ENCODE results near the gene TTC3.
"Not testable (repeated sequence)": the region's sequence is repeated elsewhere in the genome, so short reads cannot be mapped to it uniquely, and the experiment has no call there.

Gene TTC3

GRCh38 chr21:37072988-37073416 is at the start of gene TTC3, which contains the start of gene PIGP:
TSS of gene TTC3 (plus strand) at chr21:37073254. CDS start at chr21:37087258, 14,004 bp downstream.
TSS of gene PIGP (minus strand) at chr21:37073071. CDS start at chr21:37072515, 556 bp downstream.
- DNase-seq = peak; percentile 99

GRCh38 chr21:37026499-37026898 is 46.6 kb upstream of the TTC3 start:
- no peak for DNase-seq

GRCh38 chr21:37028570-37028969 is 44.5 kb upstream of the TTC3 start:
- DNase-seq = peak; percentile 22

GRCh38 chr21:37030864-37031263 is 42.2 kb upstream of the TTC3 start:
- no peak for DNase-seq

DNA sequence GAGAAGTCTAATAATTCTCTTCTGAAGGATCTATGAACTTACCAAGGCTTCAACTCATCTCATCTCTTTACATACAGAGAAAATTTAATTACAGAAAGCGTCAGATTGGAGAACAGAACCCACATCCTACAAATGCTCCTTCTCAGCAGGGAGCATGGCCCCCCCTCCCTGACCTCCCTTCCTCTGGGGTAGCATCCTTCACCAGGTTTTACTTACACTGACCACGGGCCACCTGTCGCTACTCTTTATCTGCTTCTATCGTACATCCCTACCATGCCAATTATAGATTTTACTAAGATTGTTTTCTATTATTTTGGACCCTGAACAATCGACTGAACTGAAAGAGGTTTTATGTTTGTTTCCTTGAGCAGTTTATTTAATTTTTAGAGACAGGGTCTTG is 40.8 kb upstream of the TTC3 start:
- DNase-seq = no peak

DNA sequence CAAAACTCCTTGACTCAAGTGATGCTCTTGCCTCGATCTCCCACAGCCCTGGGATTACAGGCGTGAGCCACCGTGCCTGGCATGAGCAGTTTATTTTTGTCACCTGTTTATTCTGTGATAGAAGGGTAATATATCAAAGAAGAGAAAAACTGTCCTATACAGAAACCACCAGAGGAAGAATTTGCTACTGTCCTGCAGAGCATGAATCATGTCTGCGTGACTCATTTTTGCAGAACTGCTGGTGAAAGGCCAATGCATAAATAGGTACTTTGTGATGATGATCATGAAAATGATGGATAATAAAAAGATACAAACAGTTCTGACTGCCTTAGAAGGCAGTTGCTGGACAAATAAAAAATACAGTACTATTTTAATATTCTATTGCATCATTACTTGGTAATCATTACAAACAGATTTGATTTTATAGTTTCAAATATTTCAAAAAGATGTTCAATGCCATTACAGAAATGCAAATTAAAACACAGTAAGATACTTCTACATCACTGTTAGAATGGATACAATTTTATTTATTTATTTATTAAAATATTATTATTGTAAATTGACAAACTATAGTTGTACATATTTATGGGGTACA is 40.1 kb upstream of the TTC3 start:
- DNase-seq = no peak

GRCh38 chr21:37034394-37034793 is 38.7 kb upstream of the TTC3 start:
- DNase-seq = not testable (repeated sequence)

DNA sequence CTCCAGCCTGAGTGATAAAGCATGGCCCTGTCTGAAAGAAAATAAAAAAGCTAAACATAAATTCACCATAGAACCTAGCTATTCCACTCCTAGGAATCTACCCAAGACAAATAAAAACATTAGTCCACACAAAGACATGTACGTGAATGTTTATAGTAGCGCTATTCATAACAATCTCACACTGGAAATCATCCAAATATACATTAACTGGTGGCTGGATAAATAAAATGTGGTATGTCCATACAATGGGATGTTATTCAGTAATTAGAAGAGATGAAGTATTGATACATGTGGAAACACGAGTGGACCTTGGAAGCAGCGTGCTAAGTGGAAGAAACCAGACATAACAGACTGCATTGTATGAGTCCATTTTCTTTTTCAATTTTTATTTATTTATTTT is 36.9 kb upstream of the TTC3 start:
- no peak for DNase-seq

DNA sequence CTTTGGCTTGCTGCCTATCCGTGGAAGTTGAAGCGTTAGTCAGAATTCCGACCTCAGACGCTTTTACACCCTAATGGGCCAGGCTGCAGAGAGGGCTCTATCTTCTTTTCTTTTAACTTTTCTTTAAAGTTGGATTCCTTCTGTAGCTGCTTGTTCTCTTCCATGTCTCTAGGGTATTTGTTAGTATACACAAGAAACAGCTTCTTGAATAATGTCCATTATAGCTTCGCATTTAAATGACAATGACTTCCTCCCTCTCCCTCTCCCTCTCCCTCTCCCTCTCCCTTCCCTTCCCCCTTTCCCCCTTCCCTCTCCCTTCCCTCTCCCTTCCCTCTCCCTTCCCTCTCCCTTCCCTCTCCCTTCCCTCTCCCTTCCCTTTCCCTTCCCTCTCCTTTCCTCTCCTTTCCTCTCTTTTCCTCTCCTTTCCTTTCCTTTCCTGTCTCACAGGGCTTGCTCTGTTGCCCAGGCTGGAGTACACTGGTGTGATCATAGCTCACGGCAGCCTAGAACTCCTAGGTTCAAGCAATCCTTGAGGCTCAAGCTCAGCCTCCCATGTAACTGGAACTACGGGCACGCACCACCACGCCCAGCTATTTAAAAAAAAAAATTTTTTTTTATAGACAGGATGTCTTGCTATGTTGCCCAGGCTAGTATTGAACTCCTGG is 33.5 kb upstream of the TTC3 start:
- DNase-seq = no peak

DNA sequence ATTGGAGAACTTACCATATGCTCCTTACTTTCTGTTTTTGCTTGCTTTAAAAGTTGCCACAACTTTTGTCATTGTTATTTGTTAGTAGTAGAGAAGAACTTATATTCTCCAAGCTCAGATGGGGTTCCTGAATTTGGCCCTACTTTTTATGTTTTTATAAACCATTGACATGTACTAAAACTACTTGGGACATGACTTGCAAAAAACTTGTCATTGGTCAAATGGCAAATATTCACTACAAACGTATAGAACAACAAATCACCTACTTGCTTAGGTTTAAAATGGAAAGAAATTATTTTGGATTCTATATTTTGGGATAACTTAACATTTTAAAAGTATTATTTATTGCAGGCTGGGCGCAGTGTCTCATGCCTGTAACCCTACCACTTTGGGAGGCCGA is 32.8 kb upstream of the TTC3 start:
- DNase-seq = no peak

GRCh38 chr21:37041706-37042271 is 31.3 kb upstream of the TTC3 start:
- DNase-seq = no peak

DNA sequence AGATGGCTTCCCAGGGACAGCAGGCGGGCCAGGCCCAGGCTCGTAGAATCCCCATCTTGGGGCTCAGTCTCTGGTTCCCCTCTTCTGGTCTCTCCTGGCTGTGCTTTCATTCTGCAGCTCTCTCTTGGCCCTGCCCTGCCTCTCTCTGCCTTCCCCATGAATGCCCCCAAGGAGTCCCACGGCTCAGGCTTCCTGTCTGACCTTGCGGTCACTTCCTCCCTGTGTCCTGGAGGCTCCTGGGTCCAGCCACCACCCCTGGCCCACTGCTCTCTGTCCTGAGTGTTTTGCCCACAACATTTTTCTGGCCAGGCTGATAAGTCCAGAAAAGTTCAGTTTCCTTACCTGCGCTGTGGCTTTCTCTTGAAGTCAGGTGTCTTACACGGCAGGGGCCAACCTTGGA is 29.2 kb upstream of the TTC3 start:
- DNase-seq = no peak

GRCh38 chr21:37044643-37045042 is 28.4 kb upstream of the TTC3 start:
- DNase-seq = no peak

GRCh38 chr21:37045149-37045548 is 27.9 kb upstream of the TTC3 start:
- DNase-seq = no peak

- DNase-seq = no peak
These were observed 27.5 kb upstream of the TTC3 start for GRCh38 chr21:37045556-37045955.

- DNase-seq = no peak
These were observed 26.0 kb upstream of the TTC3 start for GRCh38 chr21:37047079-37047478.

GRCh38 chr21:37049741-37050140 is 23.3 kb upstream of the TTC3 start:
- DNase-seq = not testable (repeated sequence)

DNA sequence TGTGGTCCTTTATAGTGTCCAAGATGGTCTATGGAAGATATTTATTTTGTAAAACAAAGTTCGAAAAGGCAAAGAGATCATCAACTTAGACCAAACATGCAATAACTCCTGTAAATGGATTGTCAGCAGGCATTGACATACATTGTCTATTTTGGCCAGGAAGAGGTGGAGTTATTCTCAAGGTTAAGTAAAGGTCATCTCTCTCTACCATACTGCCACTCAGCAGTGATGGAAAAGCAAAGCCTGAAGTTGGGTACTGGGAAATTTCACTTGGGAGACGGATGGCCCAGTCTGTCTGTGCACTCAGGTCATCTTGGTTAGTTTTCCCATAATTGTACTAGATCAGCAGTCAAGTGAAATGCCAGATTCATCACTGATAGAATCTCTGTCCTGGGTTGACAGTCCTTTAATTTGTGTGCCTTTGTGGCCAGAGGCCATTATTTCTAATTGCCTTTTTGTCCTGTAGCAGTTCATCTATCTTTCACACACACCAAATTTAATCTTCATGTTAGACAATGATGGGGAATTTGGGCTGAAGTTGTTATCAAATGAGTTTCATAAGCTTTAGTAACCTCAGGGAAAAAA is 17.7 kb upstream of the TTC3 start:
- no peak for DNase-seq

DNA sequence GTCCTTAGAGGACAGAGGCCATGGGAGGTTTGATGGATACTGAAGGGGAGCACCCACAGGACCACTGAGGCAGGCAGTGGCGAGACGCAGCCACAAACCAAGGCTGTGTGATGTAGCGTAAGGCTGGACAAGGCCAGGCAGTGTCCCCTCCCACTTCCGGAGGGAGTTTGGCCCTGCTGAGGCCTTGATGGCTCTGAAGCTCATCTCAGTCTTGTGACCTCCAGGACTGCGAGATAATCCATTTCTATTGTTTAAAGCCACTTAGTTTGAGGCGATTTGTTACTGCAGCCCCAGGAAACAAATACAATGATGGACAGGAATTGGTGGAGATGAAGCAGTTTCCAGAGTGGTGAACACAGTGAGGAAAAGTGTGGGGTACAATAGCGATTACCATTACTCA is 15.4 kb upstream of the TTC3 start:
- DNase-seq = peak; percentile 44

DNA sequence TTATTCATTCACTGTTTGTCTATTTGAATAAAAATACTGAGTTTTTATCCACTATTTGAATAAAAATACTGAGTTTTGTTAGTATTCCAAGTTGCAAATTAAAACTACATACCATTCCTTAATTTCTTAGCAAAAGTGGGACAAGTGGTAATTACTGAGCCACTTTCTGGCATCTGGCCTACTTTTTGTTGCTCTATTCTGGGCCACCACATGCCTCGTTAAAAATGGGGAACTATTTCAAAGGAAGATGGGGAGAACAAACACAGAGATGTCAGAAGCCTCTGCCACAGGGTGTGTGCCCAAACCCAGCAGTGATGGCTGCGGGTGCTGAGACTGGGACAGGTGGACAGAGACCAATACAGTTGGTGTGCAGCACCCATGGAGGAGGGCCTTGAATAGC is 14.8 kb upstream of the TTC3 start:
- DNase-seq = no peak

DNA sequence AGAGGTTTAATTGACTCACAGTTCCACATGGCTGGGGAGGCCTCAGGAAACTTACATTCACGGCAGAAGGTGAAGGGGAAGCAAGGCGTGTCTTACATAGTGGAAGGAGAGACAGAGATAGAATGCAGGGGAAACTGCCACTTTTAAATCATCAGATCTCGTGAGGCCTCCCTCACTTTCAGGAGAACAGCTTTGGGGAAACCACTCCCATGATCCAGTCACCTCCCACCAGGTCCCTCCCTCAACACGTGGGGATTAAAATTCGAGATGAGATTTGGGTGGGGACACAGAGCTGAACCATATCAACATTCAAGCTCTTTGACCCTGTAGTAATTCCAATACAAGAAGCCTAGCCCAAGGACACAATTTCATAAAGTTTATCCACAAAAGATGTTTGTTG is 13.9 kb upstream of the TTC3 start:
- no peak for DNase-seq

DNA sequence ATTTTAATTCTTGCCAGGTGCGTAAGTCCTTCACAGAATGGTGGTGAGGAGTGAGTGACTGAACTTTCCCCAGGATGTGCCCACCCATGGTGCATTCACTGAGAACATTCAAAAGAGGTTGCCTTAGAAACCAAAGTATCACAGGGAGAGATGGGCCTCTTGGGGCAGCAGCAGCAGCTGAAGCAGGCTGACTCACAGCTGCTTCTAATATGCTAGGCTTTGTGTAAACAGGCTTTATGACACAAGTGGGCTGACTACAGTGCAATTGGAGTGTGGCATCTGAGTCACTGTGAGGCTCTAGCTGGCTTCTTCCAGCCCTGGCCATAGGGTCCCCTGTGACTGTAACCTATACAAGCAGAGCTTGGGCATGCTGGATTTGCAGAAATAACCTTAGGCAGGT is 12.8 kb upstream of the TTC3 start:
- peak; percentile 94 for DNase-seq

- DNase-seq = peak; percentile 34
These were observed 11.0 kb upstream of the TTC3 start for GRCh38 chr21:37061926-37062592.

- DNase-seq = peak; percentile 63
These were observed 10.5 kb upstream of the TTC3 start for GRCh38 chr21:37062593-37062935.
